H1 (cell line): ENCODE measurements around the gene ALG14. TPM values are rescaled to one million over a fixed set of nuclear protein-coding genes. Genes with fewer than 3 reads are reported as not detected.

Experiments
- BRCA1 ChIP-seq: IDR thresholded peaks from 2 replicates; pipeline ENCODE4 v1.6.1; 2012; ENCODE audit warnings: low read depth, low read length, improper control_type of control experiment
- CTCF ChIP-seq, 3 experiments: IDR thresholded peaks; 1 replicate in 2 of 3; 2 replicates in 1 of 3; pipeline versions ENCODE4 v1.5.1 to v1.6.1; 2011; ENCODE audit warnings: low read length in 3 of 3, mild to moderate bottlenecking in 3 of 3, inconsistent platforms in 2 of 3, low read depth in 1 of 3, moderate library complexity in 1 of 3; ENCODE audit not compliant: insufficient read depth in 1 of 3; ENCODE audit errors: control extremely low read depth in 1 of 3
- SIN3A ChIP-seq, 2 experiments: IDR thresholded peaks in 1 of 2; conservative IDR thresholded peaks in 1 of 2; 2 replicates each; pipeline ENCODE4 v1.6.1; 2011 to 2012; ENCODE audit warnings: low read length in 2 of 2, improper control_type of control experiment in 1 of 2, low read depth in 1 of 2, mild to moderate bottlenecking in 1 of 2
- polyA plus RNA-seq, 7 experiments: library from polyadenylated mRNA; depleted of rRNA in 3 of 7; stranded (reverse) in 5 of 7; unstranded in 2 of 7; fragments of >200 nt in 5 of 7; fragments of 200-250 nt in 2 of 7; gene quantifications; 1 replicate in 5 of 7; 2 replicates in 1 of 7; 4 replicates in 1 of 7; pipeline versions ENCODE4 v1.2.1 to v1.2.3, GENCODE V29; 2011 to 2013; ENCODE audit warnings: missing spikeins in 2 of 7, mixed read lengths in 2 of 7
- total RNA-seq: library from RNA; stranded (reverse); fragmentation: NEBNext Ultra II Directional; extraction: Animal tissue kit (Norgen Biotek cat#: 25700); gene quantifications from 2 replicates; pipeline ENCODE4 v1.2.1, GENCODE V29; 2021

ALG14 gene
- total and polyA plus RNA-seq, 2 of the 8 experiments (the other 6 are each of a cell fraction or from before 2014, with no cell fraction given) = 0.95 to 1.3 TPM

DNA sequence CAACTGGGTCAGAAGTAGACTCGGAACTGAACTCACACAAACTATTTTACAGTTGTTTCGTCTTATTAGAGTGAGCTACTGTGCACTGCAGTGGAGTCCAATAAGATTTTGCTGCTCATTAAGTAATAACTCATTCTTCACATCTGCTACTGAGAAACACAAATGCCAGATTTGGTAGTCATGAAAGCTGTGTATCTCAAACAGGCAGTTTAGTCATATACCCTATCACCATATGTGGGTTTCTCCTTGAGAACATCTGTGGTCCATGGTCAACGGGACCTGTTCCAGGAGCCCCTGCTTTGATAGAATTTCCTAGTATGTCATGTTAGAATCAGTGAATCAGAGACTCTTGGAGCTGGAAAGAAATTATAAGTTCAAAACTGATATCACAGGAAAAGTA lies 60.4 kb downstream of the ALG14 start (continued):
- TF ChIP-seq CTCF (IDR thresholded peaks at IDR 0.05; ENCODE audit: control extremely low read depth in 1 of 3, insufficient read depth in 1 of 3, low read depth in 1 of 3, low read length in 3 of 3) (no peak), BRCA1 (no peak), SIN3A (conservative IDR thresholded peaks at IDR 0.05 in 1 of 2, IDR thresholded peaks at IDR 0.05 in 1 of 2; ENCODE audit: low read depth in 1 of 2, low read length in 2 of 2) (no peak)
